Endodermal cell (in vitro differentiated cells): ENCODE data around the gene PLCB1. TPM values are rescaled to one million over a fixed set of nuclear protein-coding genes. Genes with fewer than 3 reads are reported as not detected.

Experiments used
- DNase-seq: peaks from one replicate; pipeline ENCODE4 v3.0.0-alpha.2; 2017
- H3K27ac ChIP-seq: 2 replicates; pipeline ENCODE4 v1.5.1; 2013; ENCODE audit warnings: mild to moderate bottlenecking, low read depth, low read length, moderate library complexity
- H3K27me3 ChIP-seq: 2 replicates; pipeline ENCODE4 v1.6.1; 2013; ENCODE audit warnings: mild to moderate bottlenecking, low read length, moderate library complexity; ENCODE audit not compliant: insufficient read depth, control insufficient read depth, poor library complexity, severe bottlenecking
- H3K36me3 ChIP-seq: 2 replicates; pipeline ENCODE4 v1.7.0; 2013; ENCODE audit warnings: mild to moderate bottlenecking, low read length, moderate library complexity; ENCODE audit not compliant: control insufficient read depth, insufficient read depth
- H3K4me1 ChIP-seq: one replicate; pipeline ENCODE4 v1.7.0; 2013; ENCODE audit warnings: low read length; ENCODE audit not compliant: control insufficient read depth, insufficient read depth
- H3K4me3 ChIP-seq: 2 replicates; pipeline ENCODE4 v1.5.1; 2013; ENCODE audit warnings: mild to moderate bottlenecking, low read length, moderate library complexity
- H3K9ac ChIP-seq: 2 replicates; pipeline ENCODE4 v1.6.1; 2013; ENCODE audit warnings: mild to moderate bottlenecking, low read length, moderate library complexity; ENCODE audit not compliant: poor library complexity, severe bottlenecking; ENCODE audit errors: extremely low read depth
- H3K9me3 ChIP-seq: 2 replicates; pipeline ENCODE4 v1.6.1; 2013; ENCODE audit warnings: mild to moderate bottlenecking, low read length, moderate library complexity; ENCODE audit not compliant: control insufficient read depth
- H3K27ac Mint-ChIP-seq: 2 replicates; pipeline ENCODE4 v1.8.0; 2020; ENCODE audit warnings: mixed read lengths
- H3K27me3 Mint-ChIP-seq: 2 replicates; pipeline ENCODE4 v1.8.0; 2021; ENCODE audit warnings: mild to moderate bottlenecking, mixed read lengths; ENCODE audit not compliant: insufficient read depth
- H3K36me3 Mint-ChIP-seq: 2 replicates; pipeline ENCODE4 v1.8.0; 2020; ENCODE audit warnings: low read depth, mixed read lengths
- H3K4me1 Mint-ChIP-seq: 2 replicates; pipeline ENCODE4 v1.8.0; 2020; ENCODE audit warnings: mixed read lengths
- H3K4me3 Mint-ChIP-seq: 2 replicates; pipeline ENCODE4 v1.8.0; 2020; ENCODE audit warnings: mild to moderate bottlenecking, moderate library complexity, mixed read lengths
- H3K9me3 Mint-ChIP-seq: 2 replicates; pipeline ENCODE4 v1.8.0; 2020; ENCODE audit warnings: mild to moderate bottlenecking, mixed read lengths
- WGBS, 2 experiments: methylation state at CpG; one replicate each; pipeline versions ENCODE4 v1.1.5 to v1.1.7; 2013; ENCODE audit warnings: missing lambda C conversion rate in 2 of 2, mixed read lengths in 1 of 2; ENCODE audit not compliant: insufficient coverage in 1 of 2, insufficient read length in 1 of 2; 5-methylcytosine and 5-hydroxymethylcytosine counted together
- total RNA-seq, 2 donors: library from RNA; stranded (reverse); fragmentation: NEBNext Ultra II Directional in 1 of 2; extraction: Animal tissue kit (Norgen Biotek cat#: 25700) in 1 of 2; gene quantifications; 2 replicates in 1 of 2; 3 replicates in 1 of 2; pipeline ENCODE4 v1.2.1, GENCODE V29; 2021
- TF ChIP-seq, protein P1 (sequence below): fragments of 200-600 bp; sonication (generic); conservative IDR thresholded peaks from 2 replicates; pipeline ENCODE4 v1.5.0; 2021; ENCODE audit warnings: antibody characterized with exemption, mild to moderate bottlenecking

Gene PLCB1
- total RNA-seq, 2 donors from 2014 or later = 15.3 to 16.5 TPM

DNA sequence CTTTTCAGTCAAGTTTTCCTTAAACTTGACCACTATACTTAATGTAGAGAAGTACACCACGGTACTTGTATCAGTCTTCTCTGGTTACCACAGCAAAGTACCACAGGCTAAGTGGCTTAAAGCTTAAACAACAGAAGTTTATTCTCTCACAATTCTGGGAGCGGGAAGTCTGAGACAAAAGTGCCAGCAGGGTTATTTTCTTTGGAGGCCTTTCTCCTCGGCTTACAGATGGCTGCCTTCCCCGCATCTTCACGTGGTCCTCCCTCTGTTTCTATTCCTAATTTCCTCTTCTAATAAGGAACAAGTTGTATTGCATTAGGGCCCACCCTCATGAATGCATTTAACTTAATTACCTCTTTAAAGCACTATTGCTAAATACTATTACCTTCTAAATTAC is 258.0 kb downstream of the PLCB1 start:
- Histone ChIP-seq H3K9me3 (no peaks in the 10 kb centered on the region), H3K27me3 (no peaks in the 10 kb centered on the region), H3K4me1 (peaks cover 2% of the 10 kb centered on the region), H3K4me3 (no peak overlapping the region), H3K9ac (no peak overlapping the region), H3K27ac (no peak overlapping the region), H3K36me3 (no peaks in the 10 kb centered on the region)
- Mint-ChIP-seq H3K36me3 (no peaks in the 10 kb centered on the region), H3K9me3 (no peaks in the 10 kb centered on the region), H3K4me1 (peaks cover 21% of the 10 kb centered on the region), H3K27ac (no peak overlapping the region), H3K27me3 (no peaks in the 10 kb centered on the region), H3K4me3 (no peak overlapping the region)
- WGBS, 2 experiments = 81 to 85% methylated on average over 4 to 5 of the region's 5 CpGs
- DNase-seq = no peak
- TF ChIP-seq, protein P1, sequence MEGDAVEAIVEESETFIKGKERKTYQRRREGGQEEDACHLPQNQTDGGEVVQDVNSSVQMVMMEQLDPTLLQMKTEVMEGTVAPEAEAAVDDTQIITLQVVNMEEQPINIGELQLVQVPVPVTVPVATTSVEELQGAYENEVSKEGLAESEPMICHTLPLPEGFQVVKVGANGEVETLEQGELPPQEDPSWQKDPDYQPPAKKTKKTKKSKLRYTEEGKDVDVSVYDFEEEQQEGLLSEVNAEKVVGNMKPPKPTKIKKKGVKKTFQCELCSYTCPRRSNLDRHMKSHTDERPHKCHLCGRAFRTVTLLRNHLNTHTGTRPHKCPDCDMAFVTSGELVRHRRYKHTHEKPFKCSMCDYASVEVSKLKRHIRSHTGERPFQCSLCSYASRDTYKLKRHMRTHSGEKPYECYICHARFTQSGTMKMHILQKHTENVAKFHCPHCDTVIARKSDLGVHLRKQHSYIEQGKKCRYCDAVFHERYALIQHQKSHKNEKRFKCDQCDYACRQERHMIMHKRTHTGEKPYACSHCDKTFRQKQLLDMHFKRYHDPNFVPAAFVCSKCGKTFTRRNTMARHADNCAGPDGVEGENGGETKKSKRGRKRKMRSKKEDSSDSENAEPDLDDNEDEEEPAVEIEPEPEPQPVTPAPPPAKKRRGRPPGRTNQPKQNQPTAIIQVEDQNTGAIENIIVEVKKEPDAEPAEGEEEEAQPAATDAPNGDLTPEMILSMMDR = no peak

DNA sequence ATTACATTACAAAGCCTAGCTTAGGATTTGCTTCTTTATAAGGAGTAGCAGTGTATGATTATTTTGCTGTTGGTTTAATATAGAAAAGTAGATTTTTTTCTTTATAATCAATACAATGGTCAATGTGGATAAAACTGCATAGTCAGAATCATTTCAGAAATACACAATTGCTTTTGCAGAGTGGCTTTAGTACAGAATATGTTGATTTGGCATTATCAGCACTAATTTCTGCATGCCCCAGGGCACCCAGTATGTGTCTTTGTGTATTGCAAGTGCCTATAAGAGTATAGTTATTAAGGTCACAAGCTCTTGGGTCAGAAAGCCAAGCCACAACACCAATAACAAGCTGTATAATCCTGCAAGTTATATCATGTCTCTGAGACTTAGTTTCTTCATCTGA is 258.4 kb downstream of the PLCB1 start:
- no peak overlapping the region for H3K4me3 ChIP-seq
- Mint-ChIP-seq H3K27ac (no peak overlapping the region), H3K9me3 (no peaks in the 10 kb centered on the region), H3K4me3 (no peak overlapping the region), H3K4me1 (peaks cover 19% of the 10 kb centered on the region), H3K36me3 (no peaks in the 10 kb centered on the region), H3K27me3 (no peaks in the 10 kb centered on the region)
- H3K9me3 ChIP-seq = no peaks in the 10 kb centered on the region
- H3K9ac ChIP-seq = no peak overlapping the region
- no peaks in the 10 kb centered on the region for H3K36me3 ChIP-seq
- DNase-seq = no peak
- no peaks in the 10 kb centered on the region for H3K27me3 ChIP-seq
- no peaks in the 10 kb centered on the region for H3K4me1 ChIP-seq
- no peak overlapping the region for H3K27ac ChIP-seq
- TF ChIP-seq, protein P1 = no peak

DNA sequence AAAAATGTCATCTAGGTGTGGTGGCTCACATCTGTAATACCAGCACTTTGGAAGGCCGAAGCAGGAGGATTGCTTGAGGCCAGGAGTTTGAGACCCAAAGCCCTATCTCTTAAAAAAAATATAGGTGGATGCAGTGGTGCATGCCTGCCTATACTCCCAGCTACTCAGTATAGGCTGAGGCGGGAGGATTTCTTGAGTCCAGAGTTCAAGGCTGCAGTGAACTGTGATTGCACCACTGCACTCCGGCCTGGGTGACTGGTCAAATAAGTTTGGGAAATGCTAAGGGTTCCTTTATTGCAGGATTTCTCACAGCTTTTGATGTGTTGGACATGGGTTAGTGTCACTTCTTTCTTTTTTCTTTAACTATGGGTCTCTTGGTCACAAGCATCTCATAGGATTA is 261.3 kb downstream of the PLCB1 start:
- H3K4me1 ChIP-seq = no peaks in the 10 kb centered on the region
- no peaks in the 10 kb centered on the region for H3K9me3 ChIP-seq
- H3K4me1 Mint-ChIP-seq = peaks cover 8% of the 10 kb centered on the region
- H3K9ac ChIP-seq = no peak overlapping the region
- H3K9me3 Mint-ChIP-seq = peaks cover 1% of the 10 kb centered on the region
- H3K27ac ChIP-seq = no peak overlapping the region
- no peak for DNase-seq
- WGBS, 2 experiments = 0 to 62% methylated on average over 1 to 3 of the region's 3 CpGs
- no peaks in the 10 kb centered on the region for H3K36me3 Mint-ChIP-seq
- H3K27me3 ChIP-seq = no peaks in the 10 kb centered on the region
- H3K4me3 ChIP-seq = no peak overlapping the region
- H3K4me3 Mint-ChIP-seq = no peak overlapping the region
- H3K27ac Mint-ChIP-seq = no peak overlapping the region
- no peaks in the 10 kb centered on the region for H3K36me3 ChIP-seq
- no peaks in the 10 kb centered on the region for H3K27me3 Mint-ChIP-seq
- TF ChIP-seq, protein P1 = no peak
